Measurements from ENCODE around the gene GPANK1. TPM values are rescaled to one million over a fixed set of nuclear protein-coding genes. Genes with fewer than 3 reads are reported as not detected.

Gene GPANK1
- total RNA-seq, 1 experiment from 2014 or later, result 26.8 TPM

- Histone ChIP-seq H2BK15ac (ENCODE audit: low read depth, low read length) (no peak overlapping the region), H3K23me2 (ENCODE audit: insufficient read length, low read depth, low read length, poor library complexity, severe bottlenecking) (peaks cover 5% of the 10 kb centered on the region), H3K27me3 (ENCODE audit: insufficient read depth, low read length) (no peaks in the 10 kb centered on the region), H2AK5ac (ENCODE audit: insufficient read length, low read length) (no peak overlapping the region), H2BK12ac (ENCODE audit: insufficient read length, low read depth, low read length) (no peak overlapping the region), H3K23ac (ENCODE audit: insufficient read length, low read depth, low read length) (no peak overlapping the region), H2BK120ac (ENCODE audit: low read depth, low read length, poor library complexity, severe bottlenecking) (no peak overlapping the region), H4K5ac (ENCODE audit: insufficient read length, low read depth, low read length) (no peak overlapping the region), H3K9ac (ENCODE audit: extremely low read depth, insufficient read length, low read length) (no peak overlapping the region), H3K4me2 (ENCODE audit: insufficient read depth, insufficient read length, low read length) (no peak overlapping the region), H3K79me1 (ENCODE audit: insufficient read depth, low read depth, low read length, poor library complexity, severe bottlenecking) (no peaks in the 10 kb centered on the region), H2AFZ (ENCODE audit: low read length) (no peak overlapping the region), H3K4ac (ENCODE audit: low read depth, low read length) (no peak overlapping the region), H4K91ac (ENCODE audit: insufficient read length, low read depth, low read length) (no peak overlapping the region), H3K18ac (ENCODE audit: insufficient read length, low read depth, low read length) (no peak overlapping the region), H2BK5ac (ENCODE audit: insufficient read length, low read length) (no peak overlapping the region), H3K9me3 (ENCODE audit: control insufficient read depth, low read depth, low read length) (no peaks in the 10 kb centered on the region), H3K56ac (ENCODE audit: insufficient read length, low read depth, low read length) (no peak overlapping the region), H4K8ac (replicated peaks; ENCODE audit: insufficient read length, low read depth, low read length) (no peak overlapping the region), H4K20me1 (ENCODE audit: control insufficient read depth, insufficient read depth, insufficient read length) (no peaks in the 10 kb centered on the region), H3K14ac (ENCODE audit: insufficient read depth, low read length) (no peak overlapping the region), H3T11ph (ENCODE audit: low read length) (no peak overlapping the region), H2BK20ac (ENCODE audit: low read depth, low read length, poor library complexity, severe bottlenecking) (no peak overlapping the region), H3K27ac (ENCODE audit: insufficient read length, low read depth, low read length) (no peak overlapping the region), H3K4me1 (ENCODE audit: insufficient read depth, low read length) (no peaks in the 10 kb centered on the region), H3K79me2 (ENCODE audit: insufficient read depth, low read length) (no peaks in the 10 kb centered on the region)
- peaks cover 3% of the 10 kb centered on the region for H3K27me3 Mint-ChIP-seq (ENCODE audit: low read depth)
- H3K27ac Mint-ChIP-seq, result peak overlapping the region in 2 of 3 experiments; percentile 23 to 52; a peak in 3 of 7 replicates
- no peaks in the 10 kb centered on the region; a peak in 1 of 5 replicates for H3K9me3 Mint-ChIP-seq
- peaks cover 14 to 54% (median 36%) of the 10 kb centered on the region in 3 experiments for H3K36me3 Mint-ChIP-seq (ENCODE audit: insufficient read depth in 1 of 3, low read depth in 3 of 3)
- no peak overlapping the region; a peak in 1 of 5 replicates for H3K4me3 Mint-ChIP-seq
- no peak for TF ChIP-seq CTCF (conservative IDR thresholded peaks at IDR 0.05)
- H3K4me1 Mint-ChIP-seq, result peaks cover 13 to 18% of the 10 kb centered on the region in 2 experiments
- WGBS (ENCODE audit: extremely low coverage, insufficient read length, low lambda C conversion rate), result no CpG with 5 or more reads among the region's 14 CpGs
- no peak for DNase-seq
Observed at GRCh38 chr6:31687860-31688693, 23.3 kb upstream of the GPANK1 start.
